GM23338 (cell line): ENCODE results near the gene EIF3K. TPM values are rescaled to one million over a fixed set of nuclear protein-coding genes. Genes with fewer than 3 reads are reported as not detected.
A peak's percentile ranks its signal among the peaks of the same experiment; 100 is the strongest.

Experiments
- ATAC-seq: fragments of 200-7000 bp; cut with Tn5 transposase; 3 replicates; pipeline ENCODE4 v1.9.1; 2020
- DNase-seq: peaks from one replicate; pipeline ENCODE4 v3.0.0-alpha.2; 2015; ENCODE audit warnings: low spot score
- H2AFZ ChIP-seq: fragments of 200-600 bp; sonication (generic); 2 replicates; pipeline ENCODE4 v1.8.0; 2016; ENCODE audit warnings: antibody characterized with exemption, mild to moderate bottlenecking, moderate library complexity
- H3F3A ChIP-seq: fragments of 200-600 bp; sonication (generic); replicated peaks from 2 replicates; pipeline ENCODE4 v1.8.0; 2017; ENCODE audit warnings: antibody characterized with exemption, mixed run types, low read depth
- H3K27ac ChIP-seq: fragments of 200-600 bp; sonication (generic); 2 replicates; pipeline ENCODE4 v1.6.1; 2016; ENCODE audit warnings: low read depth
- H3K27me3 ChIP-seq: fragments of 200-600 bp; sonication (generic); 2 replicates; pipeline ENCODE4 v1.8.0; 2016; ENCODE audit warnings: mild to moderate bottlenecking, mixed run types, moderate library complexity; ENCODE audit not compliant: insufficient read depth
- H3K36me3 ChIP-seq: fragments of 200-600 bp; sonication (generic); 2 replicates; pipeline ENCODE4 v1.8.0; 2016; ENCODE audit warnings: mild to moderate bottlenecking; ENCODE audit not compliant: insufficient read depth
- H3K4me1 ChIP-seq: fragments of 200-600 bp; sonication (generic); 2 replicates; pipeline ENCODE4 v1.8.0; 2016; ENCODE audit warnings: mild to moderate bottlenecking, moderate library complexity; ENCODE audit not compliant: insufficient read depth
- H3K4me2 ChIP-seq: fragments of 200-600 bp; sonication (generic); 2 replicates; pipeline ENCODE4 v1.7.1; 2017; ENCODE audit warnings: mixed run types
- H3K4me3 ChIP-seq: fragments of 200-600 bp; sonication (generic); 2 replicates; pipeline ENCODE4 v1.6.1; 2016; ENCODE audit warnings: mixed run types
- H3K79me2 ChIP-seq: fragments of 200-600 bp; sonication (generic); replicated peaks from 2 replicates; pipeline ENCODE4 v1.8.0; 2017; ENCODE audit warnings: mild to moderate bottlenecking; ENCODE audit not compliant: insufficient read depth
- H3K9me2 ChIP-seq: fragments of 200-600 bp; sonication (generic); 2 replicates; pipeline ENCODE4 v1.8.0; 2017; ENCODE audit not compliant: insufficient read depth
- H4K20me1 ChIP-seq: fragments of 200-600 bp; sonication (generic); replicated peaks from 2 replicates; pipeline ENCODE4 v1.8.0; 2017; ENCODE audit warnings: mild to moderate bottlenecking; ENCODE audit not compliant: insufficient read depth
- H3K27ac Mint-ChIP-seq: 2 replicates; pipeline ENCODE4 v1.8.0; 2020; ENCODE audit warnings: inconsistent platforms, mild to moderate bottlenecking, moderate library complexity, mixed read lengths
- H3K27me3 Mint-ChIP-seq: 3 replicates; pipeline ENCODE4 v1.8.0; 2022; ENCODE audit warnings: low read depth, mild to moderate bottlenecking, moderate library complexity, mixed read lengths, inconsistent platforms; ENCODE audit not compliant: insufficient read depth, poor library complexity
- H3K36me3 Mint-ChIP-seq: 3 replicates; pipeline ENCODE4 v1.8.0; 2021; ENCODE audit warnings: low read depth, mild to moderate bottlenecking, inconsistent platforms, moderate library complexity, mixed read lengths
- H3K4me1 Mint-ChIP-seq: 3 replicates; pipeline ENCODE4 v1.8.0; 2020; ENCODE audit warnings: mild to moderate bottlenecking, inconsistent platforms, mixed read lengths
- H3K4me3 Mint-ChIP-seq: 3 replicates; pipeline ENCODE4 v1.8.0; 2021; ENCODE audit warnings: moderate library complexity, mild to moderate bottlenecking, inconsistent platforms, mixed read lengths
- H3K9me3 Mint-ChIP-seq: 3 replicates; pipeline ENCODE4 v1.8.0; 2020; ENCODE audit warnings: moderate library complexity, mild to moderate bottlenecking, inconsistent platforms, mixed read lengths
- CTCF ChIP-seq, 2 experiments: fragments of 200-600 bp in 1 of 2; sonication (generic) in 1 of 2; conservative IDR thresholded peaks; 2 replicates each; pipeline versions ENCODE4 v1.5.1 to v1.6.1; 2016 to 2017; ENCODE audit warnings: antibody characterized with exemption in 2 of 2, low read depth in 2 of 2, mild to moderate bottlenecking in 2 of 2, moderate library complexity in 1 of 2
- JUNB ChIP-seq: IDR thresholded peaks from one replicate; pipeline ENCODE4 v1.6.1; 2016; ENCODE audit warnings: antibody characterized with exemption; ENCODE audit not compliant: unreplicated experiment
- NANOG ChIP-seq: IDR thresholded peaks from 2 replicates; pipeline ENCODE4 v1.6.1; 2016; ENCODE audit warnings: antibody characterized with exemption, borderline replicate concordance
- REST ChIP-seq: IDR thresholded peaks from one replicate; pipeline ENCODE4 v1.6.1; 2018; ENCODE audit warnings: antibody characterized with exemption; ENCODE audit not compliant: unreplicated experiment
- STAT1 ChIP-seq: IDR thresholded peaks from one replicate; pipeline ENCODE4 v1.6.1; 2016; ENCODE audit warnings: antibody characterized with exemption; ENCODE audit not compliant: unreplicated experiment
- ZNF331 ChIP-seq: fragments of 250-450 bp; sonication (Bioruptor Pico); IDR thresholded peaks from 2 replicates; pipeline ENCODE4 v1.5.0; 2020; ENCODE audit warnings: low read depth, mild to moderate bottlenecking, moderate library complexity
- ZNF462 ChIP-seq: fragments of 250-450 bp; sonication (Bioruptor Pico); IDR thresholded peaks from 2 replicates; pipeline ENCODE4 v1.5.0; 2020; ENCODE audit warnings: mild to moderate bottlenecking, moderate library complexity
- polyA plus RNA-seq: library from polyadenylated mRNA; unstranded; fragments of >200 nt; fragmentation: Nextera tagmentation; extraction: Ambion mirVana; gene quantifications from 2 replicates; pipeline ENCODE4 v1.2.1, GENCODE V29; 2016
- total RNA-seq: library from RNA; depleted of rRNA; stranded (reverse); fragments of >200 nt; shearing (Covaris generic); gene quantifications from 2 replicates; pipeline ENCODE4 v1.2.3, GENCODE V29; 2014

Gene EIF3K
- total and polyA plus RNA-seq, 2 experiments from 2014 or later = 226 to 509 TPM

- peak overlapping the region; percentile 2; the same call in 1 of the 3 replicates for H3K4me3 Mint-ChIP-seq
- H3K27me3 ChIP-seq = no peaks in the 10 kb centered on the region
- peaks cover 33% of the 10 kb centered on the region for H3K36me3 Mint-ChIP-seq
- no peak overlapping the region for H2AFZ ChIP-seq
- no peaks in the 10 kb centered on the region for H3K9me2 ChIP-seq
- DNase-seq (no peak), ATAC-seq (no peak)
- peaks cover 8% of the 10 kb centered on the region; the same call in 1 of the 2 replicates for H4K20me1 ChIP-seq
- TF ChIP-seq JUNB (no peak), REST (no peak), STAT1 (no peak), NANOG (no peak)
- H3K36me3 ChIP-seq = no peaks in the 10 kb centered on the region; the same call in 1 of the 2 replicates
- peaks cover 71% of the 10 kb centered on the region for H3K4me1 Mint-ChIP-seq
- H3K27ac ChIP-seq = peak overlapping the region; percentile 99
- no peak overlapping the region for H3K4me3 ChIP-seq
- peaks cover 19% of the 10 kb centered on the region for H3K27me3 Mint-ChIP-seq
- peak overlapping the region; percentile 99 for H3K27ac Mint-ChIP-seq
- H3K79me2 ChIP-seq = peaks cover 93% of the 10 kb centered on the region
- H3K9me3 Mint-ChIP-seq = peaks cover 5% of the 10 kb centered on the region; the same call in 1 of the 3 replicates
- peak overlapping the region; percentile 61; the same call in 1 of the 2 replicates for H3K4me2 ChIP-seq
- peaks cover 51% of the 10 kb centered on the region for H3K4me1 ChIP-seq
- H3F3A ChIP-seq = peaks cover 21% of the 10 kb centered on the region; the same call in 1 of the 2 replicates
Measured at GRCh38 chr19:38682195-38682867, 63.3 kb downstream of the EIF3K start.

GRCh38 chr19:38682872-38683392 lies 63.9 kb downstream of the EIF3K start:
- H2AFZ ChIP-seq = no peak overlapping the region
- H3K9me2 ChIP-seq = no peaks in the 10 kb centered on the region
- H3F3A ChIP-seq = peaks cover 21% of the 10 kb centered on the region; the same call in 1 of the 2 replicates
- H3K27ac ChIP-seq = peak overlapping the region; percentile 99
- H3K27ac Mint-ChIP-seq = peak overlapping the region; percentile 99
- ATAC-seq (peak; percentile 7; the same call in 2 of the 3 replicates), DNase-seq (no peak)
- peaks cover 39% of the 10 kb centered on the region for H3K36me3 Mint-ChIP-seq
- peaks cover 75% of the 10 kb centered on the region for H3K4me1 Mint-ChIP-seq
- peak overlapping the region; percentile 1; the same call in 1 of the 2 replicates for H3K4me3 ChIP-seq
- H3K79me2 ChIP-seq = peaks cover 93% of the 10 kb centered on the region
- peak overlapping the region; percentile 2; the same call in 1 of the 3 replicates for H3K4me3 Mint-ChIP-seq
- peak overlapping the region; percentile 61; the same call in 1 of the 2 replicates for H3K4me2 ChIP-seq
- H3K36me3 ChIP-seq = no peaks in the 10 kb centered on the region; the same call in 1 of the 2 replicates
- H4K20me1 ChIP-seq = peaks cover 8% of the 10 kb centered on the region; the same call in 1 of the 2 replicates
- H3K27me3 Mint-ChIP-seq = peaks cover 19% of the 10 kb centered on the region
- peaks cover 5% of the 10 kb centered on the region; the same call in 1 of the 3 replicates for H3K9me3 Mint-ChIP-seq
- no peaks in the 10 kb centered on the region for H3K27me3 ChIP-seq
- H3K4me1 ChIP-seq = peaks cover 51% of the 10 kb centered on the region
- no peak for TF ChIP-seq JUNB
- no peak for TF ChIP-seq ZNF462
- TF ChIP-seq CTCF (conservative IDR thresholded peaks at IDR 0.05; ENCODE audit: low read depth in 2 of 2) = no peak
- TF ChIP-seq ZNF331 = no peak
